GM18498 (cell line): ENCODE results near the gene ARPC3.
"Not testable (repeated sequence)": the region's sequence is repeated elsewhere in the genome, so short reads cannot be mapped to it uniquely, and the experiment has no call there.

Experiments used
- ATAC-seq: cut with Tn5 transposase; IDR thresholded peaks from one replicate; pipeline ENCODE4 v1.9.1; 2021; ENCODE audit warnings: mild to moderate bottlenecking, moderate library complexity; ENCODE audit not compliant: unreplicated experiment

The ARPC3 gene

GRCh38 chr12:110420644-110421043, 29.5 kb downstream of the ARPC3 start:
- ATAC-seq: not testable (repeated sequence)

GRCh38 chr12:110417113-110417512, 33.0 kb downstream of the ARPC3 start:
- ATAC-seq: not testable (repeated sequence)

GRCh38 chr12:110410086-110410485, 40.1 kb downstream of the ARPC3 start:
- not testable (repeated sequence) for ATAC-seq

- not testable (repeated sequence) for ATAC-seq
Observed at GRCh38 chr12:110405126-110405662, 44.9 kb downstream of the ARPC3 start.

GRCh38 chr12:110403976-110404682, 46.0 kb downstream of the ARPC3 start:
- ATAC-seq: no peak

- peak; percentile 89 for ATAC-seq
Observed at GRCh38 chr12:110403146-110403975, 46.8 kb downstream of the ARPC3 start, which contains the start of gene ANAPC7. Gene ANAPC7 (minus strand): TSS chr12:110403708. CDS start chr12:110403627, 81 bp downstream.
